GM12873 (cell line): ENCODE measurements around the gene MRPS10.

ENCODE experiments used
- TF ChIP-seq, protein P1 (sequence below): IDR thresholded peaks from 2 replicates; pipeline ENCODE4 v1.5.1; 2012; ENCODE audit warnings: low read depth, mild to moderate bottlenecking, moderate library complexity, low read length, control low read depth; ENCODE audit not compliant: insufficient read depth; ENCODE audit errors: missing control alignments

MRPS10 gene

DNA sequence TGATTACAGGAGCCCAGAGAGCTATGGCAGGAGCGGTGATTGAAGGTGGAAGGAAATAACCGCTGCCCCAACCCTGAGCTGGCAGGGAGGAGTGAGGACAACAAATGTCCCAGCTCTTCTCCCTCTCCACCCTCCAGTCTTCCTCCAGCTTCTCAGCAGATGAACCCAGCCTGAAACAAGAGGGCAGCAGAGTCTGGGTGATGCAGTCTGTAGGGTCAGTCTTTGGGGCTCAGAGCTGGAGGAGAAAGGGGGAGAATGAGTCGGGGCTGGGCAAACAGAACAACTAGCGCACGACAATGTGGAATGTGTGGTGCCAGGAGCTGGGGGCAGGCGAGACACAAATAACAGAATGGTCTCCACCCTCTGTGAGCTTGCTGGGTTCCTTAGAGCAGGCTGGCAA lies 49.0 kb downstream of the MRPS10 start:
- TF ChIP-seq, protein P1, sequence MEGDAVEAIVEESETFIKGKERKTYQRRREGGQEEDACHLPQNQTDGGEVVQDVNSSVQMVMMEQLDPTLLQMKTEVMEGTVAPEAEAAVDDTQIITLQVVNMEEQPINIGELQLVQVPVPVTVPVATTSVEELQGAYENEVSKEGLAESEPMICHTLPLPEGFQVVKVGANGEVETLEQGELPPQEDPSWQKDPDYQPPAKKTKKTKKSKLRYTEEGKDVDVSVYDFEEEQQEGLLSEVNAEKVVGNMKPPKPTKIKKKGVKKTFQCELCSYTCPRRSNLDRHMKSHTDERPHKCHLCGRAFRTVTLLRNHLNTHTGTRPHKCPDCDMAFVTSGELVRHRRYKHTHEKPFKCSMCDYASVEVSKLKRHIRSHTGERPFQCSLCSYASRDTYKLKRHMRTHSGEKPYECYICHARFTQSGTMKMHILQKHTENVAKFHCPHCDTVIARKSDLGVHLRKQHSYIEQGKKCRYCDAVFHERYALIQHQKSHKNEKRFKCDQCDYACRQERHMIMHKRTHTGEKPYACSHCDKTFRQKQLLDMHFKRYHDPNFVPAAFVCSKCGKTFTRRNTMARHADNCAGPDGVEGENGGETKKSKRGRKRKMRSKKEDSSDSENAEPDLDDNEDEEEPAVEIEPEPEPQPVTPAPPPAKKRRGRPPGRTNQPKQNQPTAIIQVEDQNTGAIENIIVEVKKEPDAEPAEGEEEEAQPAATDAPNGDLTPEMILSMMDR: no peak

DNA sequence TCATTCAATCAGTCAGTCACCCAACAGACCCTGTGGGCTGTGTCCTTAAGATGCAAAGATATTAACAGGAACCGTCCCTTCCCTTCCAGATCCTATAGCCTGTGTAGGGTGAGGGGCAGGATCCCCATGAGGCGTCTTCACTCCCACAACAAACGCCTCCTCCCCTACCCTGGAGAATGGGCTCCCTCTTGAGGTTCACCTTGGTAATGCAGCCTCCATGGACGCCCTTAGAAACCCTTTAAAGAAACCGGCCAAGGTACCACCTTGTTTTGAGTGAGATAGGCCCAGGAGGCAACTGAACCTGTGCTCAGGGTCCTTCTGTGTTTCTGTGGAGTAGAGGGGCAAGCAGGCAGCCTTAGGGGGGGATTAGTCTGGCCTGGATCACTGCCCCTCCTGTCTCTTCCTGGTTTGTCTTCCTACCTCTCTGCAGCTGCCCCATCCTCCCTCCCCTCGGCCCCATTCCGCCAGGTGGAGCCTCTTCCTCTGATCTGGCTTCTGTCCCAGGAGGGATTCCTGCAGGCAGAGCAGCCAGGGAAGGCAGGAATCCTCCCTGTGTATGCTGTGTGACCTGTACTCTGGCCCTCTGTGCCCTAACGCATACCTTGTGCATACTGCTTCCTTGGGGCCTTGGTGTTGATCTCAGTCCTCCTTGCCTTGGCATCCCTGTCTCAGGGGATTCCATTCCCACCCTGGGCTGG lies 51.1 kb downstream of the MRPS10 start:
- TF ChIP-seq, protein P1: peak; percentile 94

DNA sequence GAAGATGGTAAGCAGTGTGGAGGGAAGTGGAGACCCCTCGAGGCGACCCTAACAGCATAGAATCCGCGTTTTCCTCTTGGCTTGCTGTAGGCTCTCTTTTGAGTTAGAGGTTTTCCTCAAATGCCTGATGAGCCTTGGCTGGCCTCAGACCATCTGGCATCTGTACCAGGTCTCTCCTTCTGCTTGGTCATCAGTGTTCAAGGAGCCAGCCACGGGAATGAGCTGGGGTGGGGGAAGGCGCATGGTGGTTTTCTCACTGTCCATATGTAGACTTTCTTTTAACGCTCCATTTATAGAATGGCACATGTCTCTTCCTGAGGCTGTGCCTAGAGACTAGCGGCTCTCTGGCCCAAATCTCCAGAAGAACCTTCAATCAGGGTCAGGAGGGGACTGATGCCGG lies 52.6 kb downstream of the MRPS10 start:
- TF ChIP-seq, protein P1: no peak

DNA sequence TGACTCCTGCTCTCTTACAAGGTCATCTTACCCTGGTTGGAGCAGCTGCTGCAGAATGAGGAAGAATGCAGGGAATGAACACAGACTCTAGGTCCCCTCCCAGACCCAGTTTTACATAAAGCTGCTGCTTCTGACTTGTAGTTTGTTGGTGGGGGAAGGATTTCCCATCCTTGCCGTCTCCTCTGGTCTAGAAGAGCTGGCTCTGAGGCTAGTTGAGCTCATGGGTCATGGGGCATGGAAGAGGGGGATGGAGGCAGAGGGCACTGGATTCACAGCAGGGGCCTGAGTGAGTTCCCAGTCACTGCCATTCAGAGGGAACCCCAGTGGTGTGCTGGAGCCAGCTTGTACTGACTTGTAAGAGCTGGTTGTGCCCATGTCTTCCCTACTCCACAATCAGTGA lies 53.7 kb downstream of the MRPS10 start:
- TF ChIP-seq, protein P1: no peak

DNA sequence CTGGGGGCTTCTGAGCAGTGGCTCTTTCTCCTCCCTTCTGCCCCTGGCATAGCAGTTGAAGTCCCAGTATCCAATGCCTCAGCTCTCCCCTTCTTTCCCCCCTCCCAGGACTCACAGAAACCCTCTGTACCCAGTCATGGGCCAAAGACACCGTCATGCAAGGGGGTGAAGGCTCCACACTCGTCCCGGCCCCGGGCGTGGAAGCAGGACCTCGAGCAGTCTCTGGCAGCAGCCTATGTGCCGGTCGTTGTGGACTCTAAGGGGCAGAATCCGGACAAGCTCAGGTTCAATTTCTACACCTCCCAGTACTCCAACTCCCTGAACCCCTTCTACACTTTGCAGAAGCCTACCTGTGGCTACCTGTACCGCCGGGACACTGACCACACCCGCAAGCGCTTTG lies 54.8 kb downstream of the MRPS10 start:
- TF ChIP-seq, protein P1: no peak

DNA sequence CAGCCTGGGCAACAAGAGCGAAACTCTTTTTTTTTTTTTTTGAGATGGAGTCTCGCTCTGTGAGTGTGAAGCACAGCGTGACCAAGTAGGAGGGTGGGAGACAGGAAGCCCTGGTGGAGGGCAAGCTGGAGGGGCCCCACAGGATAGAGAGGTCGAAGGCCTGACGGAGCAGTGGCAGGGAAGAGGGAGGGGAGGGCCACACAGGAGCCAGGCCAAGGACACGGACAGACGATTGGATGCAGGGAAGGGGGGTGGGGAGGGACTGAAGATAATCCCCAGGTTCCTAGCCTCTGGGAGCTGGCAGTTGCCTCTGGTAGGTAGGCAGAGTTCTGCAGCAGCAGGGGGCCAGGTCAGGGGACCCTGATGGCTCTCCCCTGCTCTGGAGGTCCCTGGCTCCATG lies 55.3 kb downstream of the MRPS10 start:
- TF ChIP-seq, protein P1: no peak

DNA sequence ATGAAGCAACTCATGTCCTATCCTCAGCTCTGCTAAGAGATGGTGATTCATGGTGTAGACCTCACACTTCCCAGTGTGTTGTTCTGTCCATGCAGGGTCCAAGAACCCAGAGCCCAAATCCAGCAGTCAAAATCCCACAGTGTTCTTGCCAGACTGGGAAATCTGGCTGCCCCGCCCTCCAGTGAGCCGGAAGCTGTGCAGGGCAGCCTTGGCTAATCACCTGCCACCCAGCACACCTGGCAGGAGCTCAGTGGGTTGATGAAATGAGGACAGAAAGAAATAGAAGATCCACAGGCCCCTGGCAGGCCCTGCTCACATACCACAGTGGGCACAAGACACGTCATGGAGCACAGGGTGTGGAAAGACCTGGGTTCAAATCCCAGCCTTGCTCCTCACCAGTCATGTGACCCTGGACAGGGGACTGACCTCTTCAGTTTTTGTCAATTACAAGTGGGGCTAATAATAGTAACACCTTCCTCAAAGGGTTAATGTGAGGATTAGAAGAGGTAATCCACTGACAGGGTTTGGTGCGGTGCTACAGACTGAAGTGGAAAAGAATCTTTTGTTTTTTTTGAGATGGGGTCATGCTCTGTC lies 58.1 kb downstream of the MRPS10 start:
- TF ChIP-seq, protein P1: no peak
